ENCODE measurements around the gene PIEZO2.
A peak's percentile ranks its signal among the peaks of the same experiment; 100 is the strongest.

PIEZO2 gene

DNA sequence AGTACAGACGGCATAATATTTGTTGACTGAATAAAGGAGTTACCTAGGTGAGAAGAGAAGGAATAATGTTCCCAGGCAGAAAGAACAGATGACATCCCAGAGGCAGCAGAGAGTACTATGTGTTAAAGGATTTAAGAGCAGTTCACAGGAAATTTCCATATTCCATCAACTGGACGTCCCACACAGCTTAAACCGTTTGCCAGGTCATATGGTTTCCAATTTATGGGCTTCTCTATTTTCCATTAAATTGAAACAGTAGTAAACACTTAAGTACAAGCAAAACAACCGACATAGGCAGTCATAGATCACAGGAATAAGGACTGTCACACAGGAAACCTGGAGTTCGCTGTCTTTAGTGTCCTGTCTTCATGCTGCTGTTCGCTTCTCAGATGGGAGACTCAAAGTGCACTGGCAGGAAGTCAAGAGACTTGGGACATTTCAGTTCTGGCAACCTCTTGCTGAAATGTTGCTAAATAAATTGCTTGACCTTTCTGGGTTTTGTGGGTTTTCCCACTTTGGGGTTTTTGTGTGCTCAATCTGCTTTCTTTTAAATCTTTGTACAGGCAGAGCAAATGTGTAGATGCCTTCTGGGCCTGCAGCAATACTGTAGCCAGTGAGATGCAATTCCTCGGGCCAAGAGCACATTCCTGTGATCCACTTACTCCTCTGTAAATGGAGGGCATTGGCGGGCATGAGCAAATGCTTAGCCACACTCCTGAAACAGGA, 5.8 kb upstream of the PIEZO2 start:
- H3K9me3 ChIP-seq (ENCODE audit: low read depth, low read length) = no peaks in the 10 kb centered on the region
- no peaks in the 10 kb centered on the region for H3K36me3 ChIP-seq (ENCODE audit: insufficient read depth, low read length)
- no peak for DNase-seq (ENCODE audit: low read depth, low spot score)
- no peak overlapping the region for H3K4me3 ChIP-seq
- no peak overlapping the region for H3K27ac ChIP-seq
- TF ChIP-seq FOXP2 (optimal IDR thresholded peaks at IDR 0.05; ENCODE audit: control extremely low read depth, extremely low read length, insufficient read depth) (no peak), EZH2 (IDR thresholded peaks at IDR 0.05) (no peak), POLR2AphosphoS5 (IDR thresholded peaks at IDR 0.05; ENCODE audit: borderline replicate concordance, low read depth, low read length) (no peak)
- H3K9ac ChIP-seq (ENCODE audit: insufficient read length) = no peak overlapping the region

DNA sequence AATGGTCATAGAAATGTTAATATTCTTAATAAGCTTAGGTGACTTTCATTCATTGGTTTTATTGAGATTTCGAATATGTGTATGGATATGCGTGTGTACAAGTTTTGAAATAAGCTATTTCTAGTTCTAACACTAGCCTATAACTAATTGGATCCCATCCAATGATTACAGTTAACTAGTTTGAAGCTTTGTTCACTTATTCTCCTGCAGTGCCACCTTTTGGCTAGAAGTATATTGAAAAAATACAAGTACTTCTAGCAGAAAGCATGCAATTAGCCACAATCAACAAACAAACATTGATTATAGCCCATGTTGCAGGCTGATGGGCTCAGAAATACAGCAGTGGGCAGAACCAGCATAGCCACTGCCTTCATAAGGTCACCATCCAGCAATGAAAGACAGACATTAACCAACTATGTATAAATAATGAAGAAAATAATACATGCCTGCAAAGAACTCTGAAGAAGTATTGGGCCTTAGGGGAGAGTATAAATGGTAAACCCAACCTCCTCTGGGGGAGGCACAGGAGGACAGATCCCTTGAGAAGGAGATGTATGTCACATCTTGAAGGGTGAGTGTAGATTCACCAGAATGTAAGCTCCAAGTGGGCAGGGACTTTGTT, 5.1 kb upstream of the PIEZO2 start:
- no peaks in the 10 kb centered on the region for H3K36me3 ChIP-seq (ENCODE audit: insufficient read depth, low read length)
- peak; percentile 51 for DNase-seq (ENCODE audit: low read depth, low spot score)
- TF ChIP-seq EZH2 (IDR thresholded peaks at IDR 0.05) (no peak), POLR2AphosphoS5 (IDR thresholded peaks at IDR 0.05; ENCODE audit: borderline replicate concordance, low read depth, low read length) (no peak), FOXP2 (optimal IDR thresholded peaks at IDR 0.05; ENCODE audit: control extremely low read depth, extremely low read length, insufficient read depth) (no peak)
- H3K9me3 ChIP-seq (ENCODE audit: low read depth, low read length) = no peaks in the 10 kb centered on the region
- no peak overlapping the region for H3K9ac ChIP-seq (ENCODE audit: insufficient read length)
- no peak overlapping the region for H3K27ac ChIP-seq
- no peak overlapping the region for H3K4me3 ChIP-seq

DNA sequence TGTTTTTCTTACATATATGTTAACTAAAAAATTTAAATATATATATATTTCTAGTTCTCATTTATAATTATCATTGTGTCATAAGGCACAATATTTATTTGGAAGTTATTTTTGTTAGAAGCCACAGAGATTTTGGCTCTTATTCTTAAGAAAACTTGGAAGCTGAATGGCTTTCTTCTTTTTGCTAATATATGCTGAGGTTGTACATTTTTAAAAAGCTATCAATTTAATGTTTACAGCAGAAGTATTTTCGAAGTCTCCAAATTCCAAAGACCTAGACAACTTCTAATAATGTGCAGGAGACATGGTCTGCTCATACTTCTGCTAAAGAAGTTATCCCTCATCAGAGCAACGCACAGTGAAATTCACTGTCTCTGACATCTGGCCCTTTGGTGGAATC, 3.7 kb upstream of the PIEZO2 start:
- Histone ChIP-seq H3K4me3 (no peak overlapping the region), H3K9me3 (ENCODE audit: low read depth, low read length) (no peaks in the 10 kb centered on the region), H3K9ac (ENCODE audit: insufficient read length) (no peak overlapping the region), H3K36me3 (ENCODE audit: insufficient read depth, low read length) (no peaks in the 10 kb centered on the region), H3K27ac (no peak overlapping the region)
- TF ChIP-seq POLR2AphosphoS5 (IDR thresholded peaks at IDR 0.05; ENCODE audit: borderline replicate concordance, low read depth, low read length) (no peak), FOXP2 (optimal IDR thresholded peaks at IDR 0.05; ENCODE audit: control extremely low read depth, extremely low read length, insufficient read depth) (no peak), EZH2 (IDR thresholded peaks at IDR 0.05) (no peak)
- DNase-seq (ENCODE audit: low read depth, low spot score) = no peak

DNA sequence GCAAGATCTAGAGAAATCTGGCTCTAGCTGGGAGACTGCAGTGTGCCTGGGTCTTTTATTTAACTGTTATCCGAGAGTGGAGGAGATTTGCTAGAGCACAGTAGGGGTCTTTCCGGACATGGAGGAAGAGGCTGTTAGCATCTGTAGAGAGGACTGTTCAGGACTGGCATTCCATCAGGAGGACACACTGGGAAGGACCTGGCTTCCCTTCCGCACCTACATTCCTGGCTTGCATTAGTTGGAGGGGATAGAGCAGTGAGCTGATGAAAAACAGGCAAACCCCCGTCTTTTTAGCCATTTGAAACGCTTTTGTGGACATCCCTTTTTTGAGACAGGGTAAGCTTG, 874 bp upstream of the PIEZO2 start:
- TF ChIP-seq FOXP2 (optimal IDR thresholded peaks at IDR 0.05; ENCODE audit: control extremely low read depth, extremely low read length, insufficient read depth) (no peak), EZH2 (IDR thresholded peaks at IDR 0.05) (no peak), POLR2AphosphoS5 (IDR thresholded peaks at IDR 0.05; ENCODE audit: borderline replicate concordance, low read depth, low read length) (no peak)
- DNase-seq (ENCODE audit: low read depth, low spot score) = peak; percentile 12
- H3K9me3 ChIP-seq (ENCODE audit: low read depth, low read length) = no peaks in the 10 kb centered on the region
- no peak overlapping the region for H3K27ac ChIP-seq
- no peaks in the 10 kb centered on the region for H3K36me3 ChIP-seq (ENCODE audit: insufficient read depth, low read length)
- no peak overlapping the region for H3K9ac ChIP-seq (ENCODE audit: insufficient read length)
- H3K4me3 ChIP-seq = peak overlapping the region; percentile 87

DNA sequence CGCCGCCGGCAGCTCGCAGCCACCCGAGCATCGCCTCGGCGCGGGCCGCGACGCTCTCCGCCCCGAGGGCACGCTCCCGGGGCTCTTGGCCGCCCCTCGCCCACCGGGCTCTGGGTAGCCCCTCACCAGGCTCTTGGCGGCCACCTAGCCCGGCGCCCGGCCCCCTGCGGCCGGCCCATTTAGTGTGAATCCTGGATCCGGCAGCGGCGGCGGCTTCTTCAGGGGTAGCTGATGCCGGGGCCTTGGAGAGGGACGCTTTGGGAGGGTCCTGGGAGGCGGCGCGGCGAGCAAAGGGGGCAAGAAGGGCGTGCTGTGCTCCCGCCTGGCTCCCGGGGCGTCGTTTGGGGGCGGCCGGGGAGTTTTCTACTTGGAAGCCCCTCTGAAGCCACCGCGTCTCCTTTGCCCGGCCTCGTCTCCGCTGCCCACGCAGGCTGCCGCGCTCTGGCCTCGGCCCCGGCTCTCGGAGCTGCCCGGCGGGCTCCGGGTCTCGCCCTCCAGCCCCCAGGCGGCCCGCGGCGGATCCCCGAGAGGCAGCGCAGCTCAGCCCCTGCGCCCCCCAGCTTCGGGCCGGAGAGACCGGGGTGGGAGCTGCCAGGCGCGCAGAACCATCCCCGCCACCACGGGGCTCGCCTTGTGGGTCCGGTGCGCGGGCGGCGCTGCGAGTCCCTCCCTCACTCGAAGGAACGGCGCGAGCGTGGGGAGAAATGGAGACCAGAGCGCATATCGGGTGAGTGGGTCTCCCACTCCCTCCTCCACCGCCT, 509 bp downstream of the PIEZO2 start:
- H3K36me3 ChIP-seq (ENCODE audit: insufficient read depth, low read length) = no peaks in the 10 kb centered on the region
- H3K27ac ChIP-seq = no peak overlapping the region
- peak overlapping the region; percentile 63 for H3K9ac ChIP-seq (ENCODE audit: insufficient read length)
- DNase-seq (ENCODE audit: low read depth, low spot score) = no peak
- TF ChIP-seq EZH2 (IDR thresholded peaks at IDR 0.05) (no peak), FOXP2 (optimal IDR thresholded peaks at IDR 0.05; ENCODE audit: control extremely low read depth, extremely low read length, insufficient read depth) (no peak), POLR2AphosphoS5 (IDR thresholded peaks at IDR 0.05; ENCODE audit: borderline replicate concordance, low read depth, low read length) (no peak)
- peak overlapping the region; percentile 87 for H3K4me3 ChIP-seq
- H3K9me3 ChIP-seq (ENCODE audit: low read depth, low read length) = no peaks in the 10 kb centered on the region

DNA sequence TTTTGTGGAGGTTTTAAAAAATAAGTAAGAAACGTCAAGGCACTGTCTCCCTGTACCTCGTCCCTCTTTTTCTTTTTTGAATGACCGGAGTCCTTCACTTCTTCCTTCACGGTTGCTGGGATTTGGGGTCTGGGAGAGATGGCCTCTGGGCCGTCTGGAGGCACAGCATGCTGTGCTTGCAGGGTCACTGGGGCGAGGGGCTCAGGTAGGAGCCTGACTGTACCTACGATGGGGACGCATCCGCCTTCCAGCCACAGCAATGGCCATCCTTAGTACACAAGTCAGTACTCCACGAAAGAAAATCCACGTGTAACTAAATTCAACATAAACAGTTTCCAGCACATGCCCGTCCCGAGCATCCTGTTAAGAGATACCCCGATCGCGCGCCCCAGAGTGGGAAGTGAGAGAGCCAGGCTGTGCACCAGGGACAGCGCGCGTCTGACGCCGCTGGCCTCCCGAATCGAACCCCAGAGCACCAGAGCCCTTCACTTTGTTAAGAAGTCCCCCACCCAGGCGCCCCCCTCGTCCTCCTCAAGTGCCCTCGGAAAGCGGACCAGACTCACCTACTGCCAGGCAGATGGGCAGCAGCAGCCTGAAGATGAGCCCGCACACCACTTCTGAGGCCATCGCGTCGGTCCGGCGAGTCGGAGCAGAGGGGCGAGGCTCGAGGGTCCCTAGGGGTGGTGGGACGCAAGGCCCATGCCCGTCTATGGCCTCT, 1.2 kb downstream of the PIEZO2 start:
- TF ChIP-seq EZH2 (IDR thresholded peaks at IDR 0.05) = no peak
- TF ChIP-seq FOXP2 (optimal IDR thresholded peaks at IDR 0.05; ENCODE audit: control extremely low read depth, extremely low read length, insufficient read depth) = no peak
- TF ChIP-seq POLR2AphosphoS5 (IDR thresholded peaks at IDR 0.05; ENCODE audit: borderline replicate concordance, low read depth, low read length) = no peak
- no peak for DNase-seq (ENCODE audit: low read depth, low spot score)
- H3K9me3 ChIP-seq (ENCODE audit: low read depth, low read length) = no peaks in the 10 kb centered on the region
- no peaks in the 10 kb centered on the region for H3K36me3 ChIP-seq (ENCODE audit: insufficient read depth, low read length)
- no peak overlapping the region for H3K9ac ChIP-seq (ENCODE audit: insufficient read length)
- H3K4me3 ChIP-seq = peak overlapping the region; percentile 87
- no peak overlapping the region for H3K27ac ChIP-seq

DNA sequence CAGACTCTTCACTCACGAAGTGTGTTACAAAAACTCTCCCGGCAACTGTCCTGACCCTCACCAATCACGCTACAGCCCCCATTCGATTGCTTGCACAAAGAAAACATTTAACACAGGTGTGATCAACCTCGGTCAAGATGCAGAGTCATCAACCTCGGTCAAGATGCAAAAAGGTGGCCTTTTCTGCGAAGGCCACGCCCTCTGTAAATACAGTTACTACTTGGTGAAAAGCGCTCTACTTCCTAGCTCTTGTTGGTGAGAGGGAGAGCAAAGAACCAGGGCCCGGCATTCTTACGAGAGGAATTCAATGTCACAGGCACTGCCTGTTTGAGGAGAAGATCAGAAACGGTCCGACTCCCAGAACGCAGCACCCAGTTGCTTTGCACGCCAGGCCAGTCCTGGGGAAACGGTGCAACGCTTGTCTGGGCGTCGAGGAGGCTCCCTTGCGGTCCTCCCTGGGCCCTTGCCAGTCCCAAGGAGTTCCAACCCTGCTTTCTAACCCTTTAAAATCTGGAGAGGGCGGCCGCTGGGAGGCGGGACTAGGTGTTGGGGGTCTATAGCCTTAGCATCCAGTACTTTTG, 1.9 kb downstream of the PIEZO2 start:
- H3K4me3 ChIP-seq = peak overlapping the region; percentile 87
- no peaks in the 10 kb centered on the region for H3K36me3 ChIP-seq (ENCODE audit: insufficient read depth, low read length)
- H3K9me3 ChIP-seq (ENCODE audit: low read depth, low read length) = no peaks in the 10 kb centered on the region
- H3K27ac ChIP-seq = no peak overlapping the region
- TF ChIP-seq POLR2AphosphoS5 (IDR thresholded peaks at IDR 0.05; ENCODE audit: borderline replicate concordance, low read depth, low read length) (no peak), EZH2 (IDR thresholded peaks at IDR 0.05) (no peak), FOXP2 (optimal IDR thresholded peaks at IDR 0.05; ENCODE audit: control extremely low read depth, extremely low read length, insufficient read depth) (no peak)
- DNase-seq (ENCODE audit: low read depth, low spot score) = no peak
- H3K9ac ChIP-seq (ENCODE audit: insufficient read length) = no peak overlapping the region

Measured in SK-N-MC (cell line).